HCT116 (cell line): ENCODE results near the gene LSMEM2. TPM values are rescaled to one million over a fixed set of nuclear protein-coding genes. Genes with fewer than 3 reads are reported as not detected.

Experiments
- POLR2A ChIP-seq: IDR thresholded peaks from 2 replicates; pipeline ENCODE4 v1.7.0; 2011; ENCODE audit warnings: borderline replicate concordance; ENCODE audit not compliant: insufficient read depth, insufficient read length; ENCODE audit errors: extremely low read depth
- POLR2AphosphoS5 ChIP-seq: IDR thresholded peaks from 2 replicates; pipeline ENCODE4 v1.6.1; 2011; ENCODE audit warnings: mild to moderate bottlenecking, low read depth, low read length, moderate library complexity
- SP1 ChIP-seq: IDR thresholded peaks from 2 replicates; pipeline ENCODE4 v1.6.1; 2012; ENCODE audit warnings: low read depth
- ZFX ChIP-seq: fragments of 450-650 bp; IDR thresholded peaks from 2 replicates; pipeline ENCODE4 v1.6.1; 2017
- ZNF274 ChIP-seq: fragments of 200-500 bp; sonication (Bioruptor generic); IDR thresholded peaks from 2 replicates; pipeline ENCODE4 v1.6.1; 2014; ENCODE audit warnings: mild to moderate bottlenecking, low read depth, low read length, inconsistent platforms
- total RNA-seq: library from RNA; stranded (reverse); gene quantifications from one replicate; pipeline ENCODE4 v1.2.1, GENCODE V29; 2021; ENCODE audit not compliant: unreplicated experiment
- TF ChIP-seq, protein P1 (sequence below), 3 experiments: fragments of 200-600 bp in 1 of 3; sonication (generic) in 1 of 3; IDR thresholded peaks in 2 of 3; conservative IDR thresholded peaks in 1 of 3; 2 replicates each; pipeline ENCODE4 v1.5.1; 2012 to 2017; ENCODE audit warnings: low read depth in 2 of 3, low read length in 2 of 3, antibody characterized with exemption in 1 of 3, borderline replicate concordance in 1 of 3, control low read depth in 1 of 3, mild to moderate bottlenecking in 1 of 3, mixed read lengths in 1 of 3, mixed run types in 1 of 3, moderate library complexity in 1 of 3; ENCODE audit not compliant: insufficient read depth in 1 of 3
- TF ChIP-seq, protein P2 (sequence below): IDR thresholded peaks from 2 replicates; pipeline ENCODE4 v1.6.1; 2011; ENCODE audit warnings: mild to moderate bottlenecking, low read length, moderate library complexity; ENCODE audit not compliant: insufficient replicate concordance; ENCODE audit errors: extremely low read depth

Gene LSMEM2
- total RNA-seq, 1 experiment from 2014 or later = not detected

DNA sequence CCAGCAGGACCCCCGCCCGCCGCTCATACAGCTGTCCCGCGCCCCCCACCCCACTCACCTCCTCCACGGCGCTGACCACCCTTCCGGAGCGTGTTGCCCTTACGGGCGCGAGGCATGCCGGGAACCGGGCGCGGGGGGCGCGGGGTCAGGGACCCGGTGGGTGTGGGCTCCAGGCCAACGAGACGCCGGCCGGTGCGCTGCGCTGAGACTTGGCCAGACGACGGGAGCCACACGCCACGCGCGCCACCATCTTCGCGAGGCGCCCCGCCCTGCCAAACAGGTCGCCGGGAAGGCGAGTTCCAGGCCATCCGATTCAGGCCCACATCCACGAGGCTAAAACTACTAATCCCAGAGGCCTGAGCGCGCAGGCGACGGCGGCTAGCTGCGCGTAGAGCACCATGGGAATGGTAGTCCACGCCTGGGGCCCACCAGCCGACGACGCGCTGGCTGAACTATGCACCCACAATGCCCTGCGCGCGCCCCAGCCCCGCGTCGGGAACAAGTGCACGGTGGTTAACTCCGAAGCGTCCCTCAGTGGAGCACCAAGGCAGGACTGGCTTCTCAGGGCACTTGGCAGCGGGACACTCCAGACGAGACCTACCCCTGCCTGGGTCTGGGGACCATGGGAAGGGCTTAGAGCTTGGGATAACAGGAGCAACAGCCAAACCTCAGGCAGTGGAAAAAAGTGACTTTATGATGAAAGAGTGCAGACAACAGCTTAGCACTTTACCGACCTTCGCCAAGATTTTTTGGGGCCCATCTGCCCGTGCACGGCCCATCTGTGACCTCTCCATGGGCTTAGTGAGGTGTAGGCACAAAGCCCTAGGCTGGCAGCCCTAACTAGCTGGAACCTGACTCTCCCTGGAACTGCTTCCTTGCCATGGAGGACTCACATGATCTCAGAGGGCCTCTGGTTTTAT is 13.5 kb downstream of the LSMEM2 start, which contains the start of gene IFRD2 (continued):
- TF ChIP-seq, protein P1, sequence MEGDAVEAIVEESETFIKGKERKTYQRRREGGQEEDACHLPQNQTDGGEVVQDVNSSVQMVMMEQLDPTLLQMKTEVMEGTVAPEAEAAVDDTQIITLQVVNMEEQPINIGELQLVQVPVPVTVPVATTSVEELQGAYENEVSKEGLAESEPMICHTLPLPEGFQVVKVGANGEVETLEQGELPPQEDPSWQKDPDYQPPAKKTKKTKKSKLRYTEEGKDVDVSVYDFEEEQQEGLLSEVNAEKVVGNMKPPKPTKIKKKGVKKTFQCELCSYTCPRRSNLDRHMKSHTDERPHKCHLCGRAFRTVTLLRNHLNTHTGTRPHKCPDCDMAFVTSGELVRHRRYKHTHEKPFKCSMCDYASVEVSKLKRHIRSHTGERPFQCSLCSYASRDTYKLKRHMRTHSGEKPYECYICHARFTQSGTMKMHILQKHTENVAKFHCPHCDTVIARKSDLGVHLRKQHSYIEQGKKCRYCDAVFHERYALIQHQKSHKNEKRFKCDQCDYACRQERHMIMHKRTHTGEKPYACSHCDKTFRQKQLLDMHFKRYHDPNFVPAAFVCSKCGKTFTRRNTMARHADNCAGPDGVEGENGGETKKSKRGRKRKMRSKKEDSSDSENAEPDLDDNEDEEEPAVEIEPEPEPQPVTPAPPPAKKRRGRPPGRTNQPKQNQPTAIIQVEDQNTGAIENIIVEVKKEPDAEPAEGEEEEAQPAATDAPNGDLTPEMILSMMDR (IDR thresholded peaks at IDR 0.05 in 2 of 3, conservative IDR thresholded peaks at IDR 0.05 in 1 of 3; ENCODE audit: borderline replicate concordance in 1 of 3, insufficient read depth in 1 of 3, low read depth in 2 of 3, low read length in 2 of 3) = no peak
- TF ChIP-seq POLR2A (peak; percentile 56), ZFX (peak; percentile 13; the same call in 1 of the 2 replicates), POLR2AphosphoS5 (peak; percentile 87; the same call in 1 of the 2 replicates), ZNF274 (no peak), SP1 (no peak)
- TF ChIP-seq, protein P2, sequence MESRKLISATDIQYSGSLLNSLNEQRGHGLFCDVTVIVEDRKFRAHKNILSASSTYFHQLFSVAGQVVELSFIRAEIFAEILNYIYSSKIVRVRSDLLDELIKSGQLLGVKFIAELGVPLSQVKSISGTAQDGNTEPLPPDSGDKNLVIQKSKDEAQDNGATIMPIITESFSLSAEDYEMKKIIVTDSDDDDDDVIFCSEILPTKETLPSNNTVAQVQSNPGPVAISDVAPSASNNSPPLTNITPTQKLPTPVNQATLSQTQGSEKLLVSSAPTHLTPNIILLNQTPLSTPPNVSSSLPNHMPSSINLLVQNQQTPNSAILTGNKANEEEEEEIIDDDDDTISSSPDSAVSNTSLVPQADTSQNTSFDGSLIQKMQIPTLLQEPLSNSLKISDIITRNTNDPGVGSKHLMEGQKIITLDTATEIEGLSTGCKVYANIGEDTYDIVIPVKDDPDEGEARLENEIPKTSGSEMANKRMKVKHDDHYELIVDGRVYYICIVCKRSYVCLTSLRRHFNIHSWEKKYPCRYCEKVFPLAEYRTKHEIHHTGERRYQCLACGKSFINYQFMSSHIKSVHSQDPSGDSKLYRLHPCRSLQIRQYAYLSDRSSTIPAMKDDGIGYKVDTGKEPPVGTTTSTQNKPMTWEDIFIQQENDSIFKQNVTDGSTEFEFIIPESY = peak; percentile 28
